HG02938 (cell line): ENCODE data around the gene TMEFF1.
"Not testable (repeated sequence)": the region's sequence is repeated elsewhere in the genome, so short reads cannot be mapped to it uniquely, and the experiment has no call there.

ENCODE experiments used
- ATAC-seq: cut with Tn5 transposase; IDR thresholded peaks from one replicate; pipeline ENCODE4 v1.9.1; 2021; ENCODE audit warnings: mild to moderate bottlenecking, moderate library complexity; ENCODE audit not compliant: unreplicated experiment

TMEFF1 gene, protein sequence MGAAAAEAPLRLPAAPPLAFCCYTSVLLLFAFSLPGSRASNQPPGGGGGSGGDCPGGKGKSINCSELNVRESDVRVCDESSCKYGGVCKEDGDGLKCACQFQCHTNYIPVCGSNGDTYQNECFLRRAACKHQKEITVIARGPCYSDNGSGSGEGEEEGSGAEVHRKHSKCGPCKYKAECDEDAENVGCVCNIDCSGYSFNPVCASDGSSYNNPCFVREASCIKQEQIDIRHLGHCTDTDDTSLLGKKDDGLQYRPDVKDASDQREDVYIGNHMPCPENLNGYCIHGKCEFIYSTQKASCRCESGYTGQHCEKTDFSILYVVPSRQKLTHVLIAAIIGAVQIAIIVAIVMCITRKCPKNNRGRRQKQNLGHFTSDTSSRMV

DNA sequence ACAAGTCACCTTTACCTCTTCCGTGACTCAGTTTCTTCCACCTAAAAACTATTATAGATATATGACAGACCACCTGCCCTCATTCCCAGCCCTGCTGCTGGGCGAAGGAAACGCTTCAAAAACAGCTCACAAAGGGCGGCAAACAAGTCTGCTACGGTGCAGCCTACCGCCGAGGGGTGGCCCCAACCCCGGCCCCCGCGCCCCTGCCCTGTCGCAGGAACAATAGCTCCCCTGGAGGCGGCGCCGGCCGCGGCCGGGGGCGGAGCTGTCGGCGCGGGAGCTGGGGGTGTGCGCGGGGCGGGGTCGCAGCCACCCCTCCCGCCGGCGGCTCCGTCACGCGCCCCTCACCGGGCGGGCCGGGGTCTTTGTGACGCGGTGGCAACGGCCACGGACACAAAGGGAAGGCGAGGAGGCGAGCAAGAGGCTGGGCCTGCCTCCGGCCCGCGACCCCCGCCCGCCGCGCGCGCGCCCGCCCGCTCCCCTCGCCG, at the start of gene TMEFF1:
Gene TMEFF1, plus strand, starts transcription at position 362 of the 488 bp plus-strand sequence. CDS start 396 bp downstream, outside the sequence.
- peak; percentile 37 for ATAC-seq

DNA sequence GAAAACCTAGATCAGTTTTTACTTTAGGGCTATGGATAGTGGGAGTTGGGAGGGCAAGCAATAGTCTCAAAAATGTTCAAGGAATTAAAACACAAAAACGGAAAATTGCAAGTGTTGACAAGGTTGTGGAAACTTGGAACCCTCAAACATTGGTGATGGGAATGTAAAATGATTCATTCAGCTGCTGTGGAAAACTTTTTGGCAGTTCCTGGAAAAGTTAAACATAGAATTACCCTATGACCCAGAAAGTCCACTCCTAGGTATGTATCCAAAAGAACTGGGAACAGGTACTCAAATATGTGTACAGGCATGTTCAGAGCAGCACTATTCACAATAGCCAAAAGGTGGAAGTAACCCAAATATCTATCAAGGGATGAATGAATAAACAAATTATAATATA, 47.2 kb upstream of the TMEFF1 start:
- ATAC-seq = no peak

DNA sequence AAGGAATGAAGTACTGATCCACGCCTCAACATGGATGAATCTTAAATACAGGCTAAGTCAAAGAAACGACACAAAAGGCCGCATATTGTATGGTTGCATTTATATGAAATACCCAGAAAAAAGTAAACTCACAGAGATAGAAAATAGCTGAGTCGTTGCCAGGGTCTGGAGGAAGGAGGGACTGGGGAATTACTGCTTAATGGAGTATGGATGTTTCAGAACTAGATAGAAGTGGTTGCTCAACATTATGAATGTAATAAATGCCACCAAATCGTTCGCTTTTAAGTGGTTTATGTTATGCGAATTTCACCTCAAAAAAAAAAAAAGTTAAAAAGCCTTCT, 46.8 kb upstream of the TMEFF1 start:
- ATAC-seq = no peak

DNA sequence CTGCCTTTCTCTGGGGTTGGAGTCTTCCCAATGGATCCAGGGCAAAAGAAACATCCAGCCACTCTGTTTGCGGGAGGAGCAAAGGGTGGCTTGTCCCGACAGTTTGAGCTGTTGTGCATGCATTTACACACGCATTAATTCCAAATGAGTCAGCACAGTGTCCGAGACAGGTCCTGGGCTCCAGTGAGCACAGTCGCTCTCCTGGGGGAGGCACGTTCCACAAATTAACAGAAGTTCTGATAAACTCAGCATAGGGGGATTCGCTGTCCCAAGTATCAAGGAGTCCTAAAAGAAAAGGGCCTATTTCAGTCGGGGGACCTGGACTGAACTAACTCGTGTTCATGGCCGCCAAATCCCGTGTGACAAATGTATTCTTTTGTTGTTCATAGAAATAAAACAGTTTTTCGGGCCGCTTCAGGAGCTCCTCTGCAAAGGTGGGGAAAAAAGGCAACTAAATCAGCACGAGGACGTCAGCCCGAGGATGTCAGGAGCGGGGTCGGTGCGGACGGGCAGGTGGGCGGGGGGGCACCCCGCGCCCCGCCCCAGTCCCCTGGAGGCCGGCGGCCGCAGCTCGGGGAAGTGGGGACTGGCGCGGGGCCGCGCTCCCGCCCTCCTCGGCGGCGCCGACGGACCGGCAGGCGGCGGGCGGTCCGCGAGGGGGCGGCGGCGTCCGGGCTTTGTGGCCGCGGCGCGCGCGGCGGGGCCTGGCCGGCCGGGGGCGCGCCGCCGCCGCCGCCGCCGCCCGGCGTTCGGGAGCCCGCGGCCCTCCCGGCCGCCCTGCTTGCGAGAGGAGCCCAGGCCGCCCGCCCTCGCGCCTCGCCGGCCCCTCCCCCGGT, 46.2 kb upstream of the TMEFF1 start, which contains the start of gene MSANTD3:
Gene MSANTD3, plus strand, starts transcription at position 614 of the 836 bp plus-strand sequence. CDS start 14,796 bp downstream, outside the sequence.
- peak; percentile 60 for ATAC-seq

DNA sequence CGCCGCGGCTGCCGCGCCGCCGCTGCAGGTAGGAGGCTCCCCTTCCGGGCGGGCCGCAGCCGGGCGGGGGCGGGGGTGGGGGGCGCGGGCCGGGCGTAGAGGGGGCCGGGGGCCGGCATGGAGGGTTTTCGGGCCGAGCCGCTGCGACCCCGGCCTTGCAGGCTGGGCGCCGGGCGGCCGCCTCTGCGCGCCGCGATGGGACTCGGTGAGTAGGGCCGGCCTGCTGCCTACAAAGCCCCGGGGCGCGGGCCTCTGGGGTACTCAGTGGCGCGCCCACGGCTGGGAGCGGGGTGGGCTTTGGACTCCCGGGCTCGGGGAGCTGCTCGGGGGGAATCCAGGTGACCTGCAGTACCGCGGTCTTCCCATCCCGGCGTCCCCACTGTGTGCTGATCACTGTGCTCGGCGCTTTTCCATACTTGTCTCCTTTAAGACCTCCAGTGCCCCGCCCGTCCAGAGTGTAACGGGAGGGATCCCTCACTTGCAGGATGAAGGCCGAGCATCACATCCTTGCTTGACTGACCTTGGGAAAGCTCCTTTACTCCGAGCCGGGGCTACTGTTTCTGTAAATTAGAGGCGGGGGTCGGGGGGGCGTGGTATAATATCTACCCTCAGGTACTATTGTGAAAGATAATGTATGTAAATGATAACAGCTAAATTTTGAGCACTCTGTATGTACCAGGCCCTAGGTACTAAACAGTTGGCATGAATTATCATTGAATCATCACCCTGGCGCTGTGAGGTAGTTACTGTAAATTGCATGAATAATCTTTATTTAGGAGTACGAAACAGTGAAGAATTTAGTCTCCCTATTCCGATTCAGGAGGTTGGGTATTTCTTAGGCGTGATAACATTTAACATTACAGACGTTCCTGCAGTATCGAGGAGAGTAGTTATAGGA, 45.3 kb upstream of the TMEFF1 start:
- ATAC-seq = peak; percentile 65

DNA sequence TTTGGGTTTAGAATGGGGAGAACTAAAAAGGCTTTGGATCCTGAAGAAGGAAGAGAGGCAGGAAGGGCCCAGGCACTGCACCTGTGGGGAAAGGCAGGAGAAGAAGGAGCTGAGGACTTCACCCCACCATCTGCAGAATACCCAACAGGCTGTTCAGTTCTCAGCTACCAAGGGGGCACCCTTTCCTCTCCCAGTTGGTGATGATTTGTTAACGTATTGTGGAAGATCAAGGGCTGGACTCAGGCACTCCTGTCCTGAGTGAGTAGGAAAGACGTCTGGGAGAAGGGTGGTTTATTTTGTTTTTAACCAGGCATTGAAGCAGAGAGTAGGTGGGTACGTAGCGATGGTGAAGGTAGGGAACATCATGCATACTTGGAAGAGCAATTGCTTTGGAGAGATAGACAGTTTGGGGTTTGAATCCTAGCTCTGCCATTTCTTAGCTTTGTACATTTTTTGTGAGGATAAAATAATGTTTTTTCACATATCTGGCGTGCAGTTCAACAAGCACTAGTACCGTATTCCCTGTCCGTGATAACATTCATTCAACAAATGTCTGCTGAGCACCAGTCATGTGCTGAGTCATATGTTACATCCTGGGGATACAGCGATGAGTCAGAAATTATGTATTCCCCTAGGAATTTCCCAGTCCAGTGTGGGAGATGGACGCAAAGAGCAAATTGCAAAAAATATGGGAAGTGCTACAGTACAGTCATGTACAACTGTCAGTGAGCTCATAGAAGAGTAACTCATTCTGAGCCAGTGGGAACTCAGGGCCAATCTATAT, 43.9 kb upstream of the TMEFF1 start:
- ATAC-seq = no peak

DNA sequence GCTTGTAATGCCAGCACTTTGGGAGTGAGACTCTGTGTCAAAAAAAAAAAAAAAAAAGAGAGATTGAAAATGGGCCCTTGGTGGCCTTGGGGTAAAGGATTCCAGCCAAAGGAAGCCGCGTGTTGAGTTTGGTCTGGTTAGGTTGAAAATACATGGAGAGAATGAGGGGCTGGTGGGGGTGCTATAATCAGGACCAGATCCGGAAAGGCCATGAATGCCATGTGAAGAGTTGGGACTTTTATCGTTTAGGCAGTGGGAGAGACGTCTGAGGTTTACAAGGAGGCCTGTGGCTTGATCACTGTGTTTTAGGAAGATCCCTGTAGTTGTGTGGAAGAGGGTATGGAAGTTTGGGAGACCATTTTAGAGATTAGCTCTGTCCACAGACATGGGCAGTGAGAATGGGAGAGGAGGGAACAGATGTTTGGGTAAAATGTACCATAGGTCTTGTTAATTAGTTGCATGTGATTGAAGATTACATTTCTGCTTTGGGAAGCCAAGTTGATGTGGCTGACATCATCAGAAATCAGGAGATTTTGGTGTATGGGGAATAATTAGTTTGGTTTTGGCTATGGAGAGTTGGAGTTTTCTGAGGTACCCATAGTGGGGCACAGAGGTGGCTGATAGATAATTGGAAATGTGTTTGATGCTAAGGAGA, 42.5 kb upstream of the TMEFF1 start:
- ATAC-seq = no peak

DNA sequence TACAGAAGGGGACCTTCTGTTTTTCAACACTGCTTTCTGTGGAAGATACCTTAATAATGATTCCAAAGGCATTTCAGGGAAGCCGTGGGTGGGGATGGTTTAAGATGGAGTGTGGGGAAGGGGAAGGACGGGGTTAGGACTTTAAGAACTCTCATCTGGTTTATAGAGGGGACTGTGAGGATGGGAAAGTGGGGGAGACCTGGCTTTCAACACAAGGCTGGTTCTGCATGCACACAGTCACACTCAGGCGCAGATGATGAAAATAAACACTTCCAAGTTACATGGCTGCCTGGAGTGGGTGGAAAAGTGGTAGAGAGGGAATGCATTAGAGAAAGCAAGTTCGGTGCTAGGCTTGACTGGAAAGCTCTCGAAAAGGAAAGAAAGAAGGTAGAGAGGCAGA, 41.1 kb upstream of the TMEFF1 start:
- no peak for ATAC-seq

DNA sequence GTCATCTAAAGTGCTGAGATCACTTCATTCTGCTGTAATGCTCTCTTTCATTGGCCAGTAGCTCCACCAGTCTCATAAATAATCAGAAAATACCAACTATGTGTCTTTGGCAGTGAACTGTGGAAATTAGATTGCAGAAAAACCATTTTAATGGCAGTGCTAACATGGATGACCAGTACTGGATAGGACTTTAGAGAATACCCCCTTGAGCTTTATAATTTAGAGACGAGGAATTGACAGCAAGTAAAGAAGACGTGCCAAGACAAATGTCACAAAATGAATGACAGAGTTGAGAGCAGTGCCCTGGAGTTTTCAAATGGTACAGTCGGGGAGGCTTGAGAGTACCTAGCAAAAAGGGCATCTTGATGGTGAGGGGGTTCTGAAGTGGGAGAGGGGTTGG, 40.2 kb upstream of the TMEFF1 start:
- no peak for ATAC-seq

DNA sequence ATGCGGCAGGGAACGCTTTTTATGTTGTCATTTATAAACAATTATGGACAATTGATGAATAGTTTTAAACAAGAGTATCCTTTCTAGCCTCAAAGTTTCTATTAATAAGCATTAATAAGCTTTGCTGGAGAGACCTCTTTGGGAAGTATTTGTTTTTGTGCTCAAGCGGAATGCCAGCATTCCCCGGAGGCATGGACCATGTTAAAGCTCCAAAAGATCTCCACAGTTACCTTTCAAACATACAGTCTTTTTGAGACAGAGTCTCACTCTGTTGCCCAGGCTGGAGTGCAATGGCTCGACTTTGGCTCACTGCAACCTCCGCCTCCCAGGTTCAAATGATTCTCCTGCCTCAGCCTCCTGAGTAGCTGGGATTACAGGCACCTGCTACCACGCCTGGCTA, 36.4 kb upstream of the TMEFF1 start:
- no peak for ATAC-seq

DNA sequence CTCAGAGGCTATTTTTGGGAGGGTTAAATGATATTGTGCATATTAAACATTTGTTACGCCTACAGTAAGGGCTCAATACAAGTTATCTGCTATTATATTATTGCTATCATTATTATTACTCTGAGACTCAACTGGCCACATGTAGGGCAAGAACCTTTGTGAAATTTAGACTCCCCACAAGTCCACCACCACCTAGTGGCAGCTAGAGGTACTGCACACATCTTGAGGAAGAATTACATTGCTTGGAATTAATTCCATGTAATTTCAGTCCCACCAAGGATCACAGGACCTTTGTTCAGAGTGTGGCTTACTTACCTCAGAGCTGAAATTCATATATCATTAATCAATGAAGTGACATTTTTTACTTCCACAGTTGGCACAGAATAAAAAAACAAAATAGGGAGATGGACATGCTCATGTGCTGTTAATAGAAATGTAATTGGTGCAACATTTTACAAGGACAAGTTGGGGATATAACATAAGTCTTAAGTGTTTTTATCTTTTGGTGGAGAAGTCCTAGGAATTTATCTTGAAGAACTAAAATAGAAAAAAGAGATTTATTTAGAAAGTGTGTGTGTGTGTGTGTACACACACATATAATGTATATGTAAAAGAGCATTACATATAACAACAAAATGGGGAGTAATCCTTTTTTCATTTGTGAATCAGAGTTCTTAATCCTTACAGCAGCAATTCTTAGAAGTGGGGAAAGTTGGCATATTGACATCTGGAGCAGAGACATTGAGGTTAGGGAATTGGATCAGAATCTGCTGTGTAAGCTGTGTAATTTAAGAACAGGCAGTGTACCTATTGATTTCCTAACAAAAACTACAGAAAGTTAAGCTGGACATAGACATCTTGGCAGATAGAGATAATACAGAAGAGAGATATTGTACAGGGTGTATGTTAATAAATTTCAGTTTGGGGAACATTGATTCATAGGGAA, 34.8 kb upstream of the TMEFF1 start:
- ATAC-seq = peak; percentile 79

DNA sequence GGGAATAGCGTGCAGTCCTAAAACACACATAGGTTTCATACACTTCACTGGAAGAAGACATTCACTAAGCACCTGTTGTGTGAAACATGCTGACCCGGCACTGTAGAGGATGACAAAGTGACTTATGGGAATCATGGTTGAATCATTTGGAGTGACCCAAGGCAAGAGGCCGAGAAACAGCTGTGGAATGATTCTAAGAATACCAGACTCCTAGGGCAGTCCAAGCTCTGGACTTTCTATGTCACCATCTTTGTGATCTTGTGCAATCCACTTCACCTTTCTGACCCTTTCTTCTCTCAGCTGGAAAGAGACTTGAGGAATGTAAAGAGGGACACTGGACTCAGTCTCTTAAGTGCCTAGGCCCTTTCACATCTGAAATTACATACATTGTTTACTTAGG, 32.9 kb upstream of the TMEFF1 start:
- ATAC-seq = no peak

DNA sequence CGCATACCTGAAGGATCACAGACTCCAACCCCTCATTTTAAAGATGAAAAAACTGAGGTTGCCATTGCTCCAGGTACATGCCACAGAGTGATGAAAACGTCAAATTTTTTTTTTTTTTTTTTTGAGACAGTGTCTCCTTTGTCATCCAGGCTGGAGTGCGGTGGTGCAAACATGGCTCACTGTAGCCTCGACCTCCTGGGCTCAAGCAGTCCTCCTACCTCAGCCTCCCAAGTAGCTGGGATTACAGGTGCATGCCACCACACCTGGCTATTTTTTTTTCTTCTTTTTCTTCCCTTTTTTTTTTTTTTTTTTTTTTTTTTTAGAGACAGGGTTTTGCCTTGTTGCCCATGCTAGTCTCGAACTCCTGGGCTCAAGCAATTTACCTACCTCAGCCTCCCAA, 32.5 kb upstream of the TMEFF1 start:
- not testable (repeated sequence) for ATAC-seq

DNA sequence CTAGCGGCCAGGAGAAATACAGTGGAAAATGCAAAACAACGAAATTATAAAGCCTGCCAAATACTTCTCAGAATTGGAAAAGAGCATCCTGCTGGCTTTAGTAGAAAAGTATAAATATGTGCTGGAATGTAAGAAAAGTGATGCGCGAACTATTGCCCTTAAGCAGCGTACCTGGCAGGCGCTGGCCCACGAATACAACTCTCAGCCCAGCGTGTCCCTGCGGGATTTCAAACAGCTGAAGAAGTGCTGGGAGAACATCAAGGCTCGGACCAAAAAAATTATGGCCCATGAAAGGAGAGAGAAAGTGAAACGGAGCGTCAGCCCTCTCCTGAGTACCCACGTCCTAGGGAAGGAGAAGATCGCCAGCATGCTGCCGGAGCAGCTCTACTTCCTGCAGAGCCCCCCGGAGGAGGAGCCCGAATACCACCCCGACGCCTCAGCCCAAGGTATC, 31.0 kb upstream of the TMEFF1 start:
- ATAC-seq = no peak

DNA sequence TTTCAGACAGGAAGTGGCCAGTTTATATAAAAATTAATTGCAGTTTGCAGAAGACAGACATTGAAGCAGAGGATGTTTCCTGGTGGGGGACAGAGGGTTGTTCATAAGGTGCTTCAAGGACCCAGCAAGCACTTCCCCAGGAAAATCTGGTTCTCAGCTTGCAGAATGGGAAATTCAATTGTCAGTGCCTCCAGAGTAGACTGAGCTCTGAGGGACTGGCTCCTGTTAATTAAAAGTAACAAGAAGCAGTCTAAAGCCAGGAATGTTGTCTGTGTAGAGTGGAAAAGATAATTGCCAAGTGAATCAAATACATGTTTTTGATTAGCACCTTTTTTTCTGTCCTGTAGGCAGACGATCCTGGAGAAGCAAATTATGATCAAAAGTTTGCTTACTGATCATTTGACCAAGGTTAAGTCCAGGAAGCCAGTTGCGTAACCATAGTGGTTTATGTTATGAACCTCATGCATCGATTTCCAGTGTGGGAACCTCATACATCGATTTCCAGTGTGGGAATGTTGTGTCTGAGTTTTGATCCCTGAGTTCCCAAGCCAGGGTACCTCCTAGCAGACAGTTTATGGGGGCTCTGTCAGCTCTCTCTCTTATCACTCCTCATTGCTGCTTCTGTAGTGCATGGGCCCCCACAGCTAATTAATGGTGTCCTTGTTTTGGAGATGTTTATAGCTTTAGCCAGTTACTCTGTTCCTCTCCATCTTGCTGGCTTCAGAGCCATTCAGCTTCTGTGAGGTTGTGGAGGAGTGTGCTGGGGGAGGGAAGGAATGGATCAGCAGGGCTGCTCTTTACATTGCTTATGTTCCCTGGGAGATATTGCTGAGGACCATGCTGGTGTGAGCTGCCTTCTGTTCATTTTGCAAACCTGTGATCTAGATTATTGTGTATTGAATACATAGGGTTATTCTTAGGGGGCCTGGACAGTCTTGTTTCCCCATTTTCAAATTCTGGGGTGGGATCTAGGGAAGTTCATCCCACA, 28.9 kb upstream of the TMEFF1 start:
- no peak for ATAC-seq

DNA sequence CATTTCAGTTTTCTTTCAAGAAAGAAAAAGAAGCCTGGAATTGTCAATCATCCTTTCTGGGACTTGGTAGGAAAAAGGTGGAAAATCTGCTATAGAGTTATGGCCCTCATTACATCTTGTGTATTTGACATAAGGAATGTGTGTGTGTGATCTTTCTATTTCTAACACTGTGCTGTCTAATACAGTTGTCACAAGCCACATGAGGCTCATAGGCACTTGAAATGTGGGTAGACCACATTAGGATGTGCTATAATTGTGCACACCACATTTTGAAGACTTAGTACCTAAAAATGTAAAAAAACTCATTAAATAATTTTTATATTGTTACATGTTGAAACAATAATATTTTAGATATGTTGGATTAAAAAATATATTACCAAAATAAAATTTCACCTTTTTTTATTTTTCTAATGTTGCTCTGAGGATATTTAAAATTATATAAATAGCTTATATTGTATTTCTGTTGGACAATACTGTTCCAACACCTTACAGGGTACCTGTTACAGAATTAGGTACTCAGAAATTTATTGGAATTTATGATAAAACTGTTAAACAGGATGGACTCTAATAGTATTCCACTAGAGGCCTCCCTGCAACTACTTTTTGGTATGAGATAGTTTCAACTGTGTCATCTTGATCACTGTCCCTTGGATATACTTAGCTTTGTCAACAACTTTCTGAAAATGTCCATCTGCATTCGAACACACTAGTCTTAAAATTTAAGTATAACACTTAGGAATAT, 27.6 kb upstream of the TMEFF1 start:
- ATAC-seq = no peak
